GM23338 (cell line): ENCODE results near the gene MYLK. TPM values are rescaled to one million over a fixed set of nuclear protein-coding genes. Genes with fewer than 3 reads are reported as not detected.
A peak's percentile ranks its signal among the peaks of the same experiment; 100 is the strongest.

Experiments
- ATAC-seq: fragments of 200-7000 bp; cut with Tn5 transposase; 3 replicates; pipeline ENCODE4 v1.9.1; 2020
- DNase-seq: peaks from one replicate; pipeline ENCODE4 v3.0.0-alpha.2; 2015; ENCODE audit warnings: low spot score
- H2AFZ ChIP-seq: fragments of 200-600 bp; sonication (generic); 2 replicates; pipeline ENCODE4 v1.8.0; 2016; ENCODE audit warnings: antibody characterized with exemption, mild to moderate bottlenecking, moderate library complexity
- H3F3A ChIP-seq: fragments of 200-600 bp; sonication (generic); replicated peaks from 2 replicates; pipeline ENCODE4 v1.8.0; 2017; ENCODE audit warnings: antibody characterized with exemption, mixed run types, low read depth
- H3K27ac ChIP-seq: fragments of 200-600 bp; sonication (generic); 2 replicates; pipeline ENCODE4 v1.6.1; 2016; ENCODE audit warnings: low read depth
- H3K27me3 ChIP-seq: fragments of 200-600 bp; sonication (generic); 2 replicates; pipeline ENCODE4 v1.8.0; 2016; ENCODE audit warnings: mild to moderate bottlenecking, mixed run types, moderate library complexity; ENCODE audit not compliant: insufficient read depth
- H3K36me3 ChIP-seq: fragments of 200-600 bp; sonication (generic); 2 replicates; pipeline ENCODE4 v1.8.0; 2016; ENCODE audit warnings: mild to moderate bottlenecking; ENCODE audit not compliant: insufficient read depth
- H3K4me1 ChIP-seq: fragments of 200-600 bp; sonication (generic); 2 replicates; pipeline ENCODE4 v1.8.0; 2016; ENCODE audit warnings: mild to moderate bottlenecking, moderate library complexity; ENCODE audit not compliant: insufficient read depth
- H3K4me2 ChIP-seq: fragments of 200-600 bp; sonication (generic); 2 replicates; pipeline ENCODE4 v1.7.1; 2017; ENCODE audit warnings: mixed run types
- H3K4me3 ChIP-seq: fragments of 200-600 bp; sonication (generic); 2 replicates; pipeline ENCODE4 v1.6.1; 2016; ENCODE audit warnings: mixed run types
- H3K79me2 ChIP-seq: fragments of 200-600 bp; sonication (generic); replicated peaks from 2 replicates; pipeline ENCODE4 v1.8.0; 2017; ENCODE audit warnings: mild to moderate bottlenecking; ENCODE audit not compliant: insufficient read depth
- H3K9me2 ChIP-seq: fragments of 200-600 bp; sonication (generic); 2 replicates; pipeline ENCODE4 v1.8.0; 2017; ENCODE audit not compliant: insufficient read depth
- H4K20me1 ChIP-seq: fragments of 200-600 bp; sonication (generic); replicated peaks from 2 replicates; pipeline ENCODE4 v1.8.0; 2017; ENCODE audit warnings: mild to moderate bottlenecking; ENCODE audit not compliant: insufficient read depth
- H3K27ac Mint-ChIP-seq: 2 replicates; pipeline ENCODE4 v1.8.0; 2020; ENCODE audit warnings: inconsistent platforms, mild to moderate bottlenecking, moderate library complexity, mixed read lengths
- H3K27me3 Mint-ChIP-seq: 3 replicates; pipeline ENCODE4 v1.8.0; 2022; ENCODE audit warnings: low read depth, mild to moderate bottlenecking, moderate library complexity, mixed read lengths, inconsistent platforms; ENCODE audit not compliant: insufficient read depth, poor library complexity
- H3K36me3 Mint-ChIP-seq: 3 replicates; pipeline ENCODE4 v1.8.0; 2021; ENCODE audit warnings: low read depth, mild to moderate bottlenecking, inconsistent platforms, moderate library complexity, mixed read lengths
- H3K4me1 Mint-ChIP-seq: 3 replicates; pipeline ENCODE4 v1.8.0; 2020; ENCODE audit warnings: mild to moderate bottlenecking, inconsistent platforms, mixed read lengths
- H3K4me3 Mint-ChIP-seq: 3 replicates; pipeline ENCODE4 v1.8.0; 2021; ENCODE audit warnings: moderate library complexity, mild to moderate bottlenecking, inconsistent platforms, mixed read lengths
- H3K9me3 Mint-ChIP-seq: 3 replicates; pipeline ENCODE4 v1.8.0; 2020; ENCODE audit warnings: moderate library complexity, mild to moderate bottlenecking, inconsistent platforms, mixed read lengths
- CREB1 ChIP-seq: fragments of 250-450 bp; sonication (Bioruptor Pico); IDR thresholded peaks from 2 replicates; pipeline ENCODE4 v1.5.0; 2020; ENCODE audit warnings: low read depth, mild to moderate bottlenecking, moderate library complexity
- EZH2phosphoT487 ChIP-seq: fragments of 200-600 bp; sonication (generic); IDR thresholded peaks from one replicate; pipeline ENCODE4 v1.8.1; 2018; ENCODE audit warnings: antibody characterized with exemption; ENCODE audit not compliant: unreplicated experiment
- POLR2AphosphoS5 ChIP-seq: IDR thresholded peaks from 2 replicates; pipeline ENCODE4 v1.6.1; 2016; ENCODE audit warnings: antibody characterized with exemption, low read depth
- STAT1 ChIP-seq: IDR thresholded peaks from one replicate; pipeline ENCODE4 v1.6.1; 2016; ENCODE audit warnings: antibody characterized with exemption; ENCODE audit not compliant: unreplicated experiment
- ZNF114 ChIP-seq: fragments of 250-450 bp; sonication (Bioruptor Pico); IDR thresholded peaks from 2 replicates; pipeline ENCODE4 v1.5.0; 2020; ENCODE audit warnings: mild to moderate bottlenecking, moderate library complexity
- ZNF331 ChIP-seq: fragments of 250-450 bp; sonication (Bioruptor Pico); IDR thresholded peaks from 2 replicates; pipeline ENCODE4 v1.5.0; 2020; ENCODE audit warnings: low read depth, mild to moderate bottlenecking, moderate library complexity
- polyA plus RNA-seq: library from polyadenylated mRNA; unstranded; fragments of >200 nt; fragmentation: Nextera tagmentation; extraction: Ambion mirVana; gene quantifications from 2 replicates; pipeline ENCODE4 v1.2.1, GENCODE V29; 2016
- total RNA-seq: library from RNA; depleted of rRNA; stranded (reverse); fragments of >200 nt; shearing (Covaris generic); gene quantifications from 2 replicates; pipeline ENCODE4 v1.2.3, GENCODE V29; 2014
- TF ChIP-seq, protein P1 (sequence below): IDR thresholded peaks from one replicate; pipeline ENCODE4 v1.6.1; 2018; ENCODE audit warnings: antibody characterized with exemption; ENCODE audit not compliant: unreplicated experiment
- TF ChIP-seq, protein P2 (sequence below), 2 experiments: fragments of 200-600 bp in 1 of 2; sonication (generic) in 1 of 2; conservative IDR thresholded peaks; 2 replicates each; pipeline versions ENCODE4 v1.5.1 to v1.6.1; 2016 to 2017; ENCODE audit warnings: antibody characterized with exemption in 2 of 2, low read depth in 2 of 2, mild to moderate bottlenecking in 2 of 2, moderate library complexity in 1 of 2

The MYLK gene
- total and polyA plus RNA-seq, 2 experiments from 2014 or later, result 11.5 to 17.9 TPM

DNA sequence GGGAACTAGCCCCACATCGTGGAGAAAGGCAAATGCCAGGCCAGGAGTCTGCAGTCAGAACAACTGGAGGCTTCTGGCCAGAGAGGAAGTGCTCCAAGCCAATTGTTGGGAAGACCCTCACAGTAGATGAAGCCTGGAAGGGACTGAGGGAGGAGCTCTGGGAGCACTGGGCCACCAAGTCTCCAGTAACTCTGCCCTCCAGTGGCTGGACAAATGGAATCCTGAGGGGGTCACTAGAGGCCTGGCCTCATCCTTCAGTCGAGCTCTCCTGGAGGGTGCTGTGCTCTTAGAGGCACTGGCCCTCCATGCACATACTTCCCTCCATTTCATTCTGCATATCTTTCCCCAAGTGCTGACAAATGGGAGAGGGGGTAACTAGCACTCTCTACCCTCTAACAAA lies 103.0 kb downstream of the MYLK start:
- ATAC-seq (peak; percentile 71), DNase-seq (peak; percentile 7)
- Histone ChIP-seq H3K4me3 (no peak overlapping the region), H3K36me3 (no peaks in the 10 kb centered on the region), H3K9me2 (no peaks in the 10 kb centered on the region), H3K27ac (no peak overlapping the region), H3K79me2 (no peaks in the 10 kb centered on the region), H3K4me2 (no peak overlapping the region), H3K27me3 (no peaks in the 10 kb centered on the region), H3F3A (no peaks in the 10 kb centered on the region), H4K20me1 (no peaks in the 10 kb centered on the region), H3K4me1 (no peaks in the 10 kb centered on the region), H2AFZ (no peak overlapping the region)
- H3K36me3 Mint-ChIP-seq, result no peaks in the 10 kb centered on the region
- no peak overlapping the region for H3K4me3 Mint-ChIP-seq
- no peaks in the 10 kb centered on the region for H3K27me3 Mint-ChIP-seq
- no peaks in the 10 kb centered on the region for H3K9me3 Mint-ChIP-seq
- H3K27ac Mint-ChIP-seq, result no peak overlapping the region
- H3K4me1 Mint-ChIP-seq, result no peaks in the 10 kb centered on the region
- TF ChIP-seq, protein P1, sequence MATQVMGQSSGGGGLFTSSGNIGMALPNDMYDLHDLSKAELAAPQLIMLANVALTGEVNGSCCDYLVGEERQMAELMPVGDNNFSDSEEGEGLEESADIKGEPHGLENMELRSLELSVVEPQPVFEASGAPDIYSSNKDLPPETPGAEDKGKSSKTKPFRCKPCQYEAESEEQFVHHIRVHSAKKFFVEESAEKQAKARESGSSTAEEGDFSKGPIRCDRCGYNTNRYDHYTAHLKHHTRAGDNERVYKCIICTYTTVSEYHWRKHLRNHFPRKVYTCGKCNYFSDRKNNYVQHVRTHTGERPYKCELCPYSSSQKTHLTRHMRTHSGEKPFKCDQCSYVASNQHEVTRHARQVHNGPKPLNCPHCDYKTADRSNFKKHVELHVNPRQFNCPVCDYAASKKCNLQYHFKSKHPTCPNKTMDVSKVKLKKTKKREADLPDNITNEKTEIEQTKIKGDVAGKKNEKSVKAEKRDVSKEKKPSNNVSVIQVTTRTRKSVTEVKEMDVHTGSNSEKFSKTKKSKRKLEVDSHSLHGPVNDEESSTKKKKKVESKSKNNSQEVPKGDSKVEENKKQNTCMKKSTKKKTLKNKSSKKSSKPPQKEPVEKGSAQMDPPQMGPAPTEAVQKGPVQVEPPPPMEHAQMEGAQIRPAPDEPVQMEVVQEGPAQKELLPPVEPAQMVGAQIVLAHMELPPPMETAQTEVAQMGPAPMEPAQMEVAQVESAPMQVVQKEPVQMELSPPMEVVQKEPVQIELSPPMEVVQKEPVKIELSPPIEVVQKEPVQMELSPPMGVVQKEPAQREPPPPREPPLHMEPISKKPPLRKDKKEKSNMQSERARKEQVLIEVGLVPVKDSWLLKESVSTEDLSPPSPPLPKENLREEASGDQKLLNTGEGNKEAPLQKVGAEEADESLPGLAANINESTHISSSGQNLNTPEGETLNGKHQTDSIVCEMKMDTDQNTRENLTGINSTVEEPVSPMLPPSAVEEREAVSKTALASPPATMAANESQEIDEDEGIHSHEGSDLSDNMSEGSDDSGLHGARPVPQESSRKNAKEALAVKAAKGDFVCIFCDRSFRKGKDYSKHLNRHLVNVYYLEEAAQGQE, result no peak
- TF ChIP-seq, protein P2, sequence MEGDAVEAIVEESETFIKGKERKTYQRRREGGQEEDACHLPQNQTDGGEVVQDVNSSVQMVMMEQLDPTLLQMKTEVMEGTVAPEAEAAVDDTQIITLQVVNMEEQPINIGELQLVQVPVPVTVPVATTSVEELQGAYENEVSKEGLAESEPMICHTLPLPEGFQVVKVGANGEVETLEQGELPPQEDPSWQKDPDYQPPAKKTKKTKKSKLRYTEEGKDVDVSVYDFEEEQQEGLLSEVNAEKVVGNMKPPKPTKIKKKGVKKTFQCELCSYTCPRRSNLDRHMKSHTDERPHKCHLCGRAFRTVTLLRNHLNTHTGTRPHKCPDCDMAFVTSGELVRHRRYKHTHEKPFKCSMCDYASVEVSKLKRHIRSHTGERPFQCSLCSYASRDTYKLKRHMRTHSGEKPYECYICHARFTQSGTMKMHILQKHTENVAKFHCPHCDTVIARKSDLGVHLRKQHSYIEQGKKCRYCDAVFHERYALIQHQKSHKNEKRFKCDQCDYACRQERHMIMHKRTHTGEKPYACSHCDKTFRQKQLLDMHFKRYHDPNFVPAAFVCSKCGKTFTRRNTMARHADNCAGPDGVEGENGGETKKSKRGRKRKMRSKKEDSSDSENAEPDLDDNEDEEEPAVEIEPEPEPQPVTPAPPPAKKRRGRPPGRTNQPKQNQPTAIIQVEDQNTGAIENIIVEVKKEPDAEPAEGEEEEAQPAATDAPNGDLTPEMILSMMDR (conservative IDR thresholded peaks at IDR 0.05; ENCODE audit: low read depth in 2 of 2), result peak; percentile 11 to 46; a peak in 2 of 4 replicates

DNA sequence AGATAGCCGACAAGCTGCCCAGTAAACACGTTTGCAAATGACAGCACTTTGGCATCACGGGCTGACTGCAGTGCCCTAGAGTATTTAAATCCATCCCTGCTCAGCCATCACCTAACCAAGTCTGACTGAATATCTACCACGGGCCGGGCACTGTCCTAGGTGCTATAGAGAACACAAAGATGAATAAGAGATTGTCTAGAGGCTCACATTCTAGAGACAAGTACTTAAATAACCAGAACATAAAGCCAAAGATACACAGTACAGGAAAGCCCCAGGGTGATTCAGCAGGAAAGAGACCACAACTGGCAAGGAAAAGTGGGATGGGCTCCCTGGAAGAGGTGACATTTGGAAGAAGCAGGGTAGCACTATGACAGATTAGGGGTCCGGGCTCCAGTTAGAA lies 103.5 kb downstream of the MYLK start:
- ATAC-seq (no peak), DNase-seq (no peak)
- no peak overlapping the region for H3K4me3 Mint-ChIP-seq
- no peaks in the 10 kb centered on the region for H4K20me1 ChIP-seq
- no peaks in the 10 kb centered on the region for H3K9me3 Mint-ChIP-seq
- no peaks in the 10 kb centered on the region for H3K4me1 Mint-ChIP-seq
- H3K4me1 ChIP-seq, result no peaks in the 10 kb centered on the region
- H3K27me3 Mint-ChIP-seq, result no peaks in the 10 kb centered on the region
- H3K27ac ChIP-seq, result no peak overlapping the region
- H3K9me2 ChIP-seq, result no peaks in the 10 kb centered on the region
- H3K36me3 ChIP-seq, result no peaks in the 10 kb centered on the region
- no peaks in the 10 kb centered on the region for H3K36me3 Mint-ChIP-seq
- no peaks in the 10 kb centered on the region for H3K79me2 ChIP-seq
- H3K4me2 ChIP-seq, result no peak overlapping the region
- no peak overlapping the region for H3K4me3 ChIP-seq
- H3F3A ChIP-seq, result no peaks in the 10 kb centered on the region
- H3K27ac Mint-ChIP-seq, result no peak overlapping the region; the same call in 1 of the 2 replicates
- H2AFZ ChIP-seq, result no peak overlapping the region
- H3K27me3 ChIP-seq, result no peaks in the 10 kb centered on the region
- TF ChIP-seq ZNF331 (CRISPR knock-in tag) (no peak), STAT1 (no peak), CREB1 (CRISPR knock-in tag) (no peak), POLR2AphosphoS5 (no peak), EZH2phosphoT487 (no peak), ZNF114 (CRISPR knock-in tag) (no peak)
- TF ChIP-seq, protein P2 (conservative IDR thresholded peaks at IDR 0.05; ENCODE audit: low read depth in 2 of 2), result no peak
